KMS-11 (cell line): Measurements from ENCODE around the gene GARNL3.

ENCODE experiments used
- H2AFZ ChIP-seq: fragments of 200-600 bp; sonication (generic); 2 replicates; pipeline ENCODE4 v1.6.1; 2016; ENCODE audit warnings: antibody characterized with exemption, mixed run types, low read depth
- H3K27ac ChIP-seq: fragments of 200-600 bp; sonication (generic); 2 replicates; pipeline ENCODE4 v1.6.1; 2016; ENCODE audit warnings: mild to moderate bottlenecking, mixed run types
- H3K27me3 ChIP-seq: fragments of 200-600 bp; sonication (generic); 2 replicates; pipeline ENCODE4 v1.6.1; 2017; ENCODE audit warnings: mild to moderate bottlenecking, low read depth, mixed run types, moderate library complexity; ENCODE audit not compliant: insufficient read depth
- H3K36me3 ChIP-seq: fragments of 200-600 bp; sonication (generic); 2 replicates; pipeline ENCODE4 v1.6.1; 2017; ENCODE audit warnings: mild to moderate bottlenecking, mixed run types; ENCODE audit not compliant: insufficient read depth
- H3K4me1 ChIP-seq: fragments of 200-600 bp; sonication (generic); 2 replicates; pipeline ENCODE4 v1.6.1; 2016; ENCODE audit warnings: mild to moderate bottlenecking, low read depth, mixed run types; ENCODE audit not compliant: poor library complexity, severe bottlenecking
- H3K4me2 ChIP-seq: fragments of 200-600 bp; sonication (generic); 2 replicates; pipeline ENCODE4 v1.7.0; 2016; ENCODE audit warnings: mild to moderate bottlenecking, mixed run types
- H3K4me3 ChIP-seq: fragments of 200-600 bp; sonication (generic); IDR thresholded peaks from 2 replicates; pipeline ENCODE4 v1.6.1; 2017; ENCODE audit warnings: low read depth, low read length, mixed read lengths; ENCODE audit not compliant: insufficient read depth
- H3K79me2 ChIP-seq: fragments of 200-600 bp; sonication (generic); 2 replicates; pipeline ENCODE4 v1.6.1; 2016; ENCODE audit warnings: low read depth, mixed run types; ENCODE audit not compliant: insufficient read depth
- H3K9ac ChIP-seq: fragments of 200-600 bp; sonication (generic); 2 replicates; pipeline ENCODE4 v1.6.1; 2016; ENCODE audit warnings: mild to moderate bottlenecking, mixed run types
- H4K20me1 ChIP-seq: fragments of 200-600 bp; sonication (generic); 2 replicates; pipeline ENCODE4 v1.6.1; 2016; ENCODE audit warnings: mild to moderate bottlenecking, mixed run types; ENCODE audit not compliant: insufficient read depth
- CTCF ChIP-seq: fragments of 200-600 bp; sonication (generic); conservative IDR thresholded peaks from 2 replicates; pipeline ENCODE4 v1.6.1; 2017; ENCODE audit warnings: low read depth, mild to moderate bottlenecking, antibody characterized with exemption, low read length, moderate library complexity, mixed read lengths

GARNL3 gene

DNA sequence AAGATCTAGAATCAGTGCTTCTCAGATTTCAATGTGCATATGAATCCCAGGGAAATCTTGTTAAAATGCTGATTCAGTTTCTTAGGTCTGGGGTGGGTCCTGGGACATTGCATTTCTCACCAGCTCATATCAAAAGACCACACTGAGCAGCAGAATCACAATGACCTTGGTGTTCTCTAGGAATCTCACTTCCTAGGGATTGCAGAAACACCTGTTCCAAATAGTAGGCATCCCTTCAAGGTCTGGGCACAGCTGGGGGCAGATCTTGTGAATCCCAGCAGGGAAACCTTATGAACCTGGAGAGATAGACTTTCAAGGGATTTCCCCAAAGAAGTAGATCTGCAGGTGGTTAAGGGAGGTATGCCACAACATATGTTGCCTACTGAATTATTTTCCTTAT, 8.9 kb upstream of the GARNL3 start:
- Histone ChIP-seq H3K9ac (no peak overlapping the region), H3K4me1 (no peaks in the 10 kb centered on the region), H2AFZ (no peak overlapping the region), H3K27me3 (no peaks in the 10 kb centered on the region), H3K4me3 (no peak overlapping the region), H3K36me3 (no peaks in the 10 kb centered on the region), H3K27ac (no peak overlapping the region), H3K4me2 (no peak overlapping the region), H4K20me1 (no peaks in the 10 kb centered on the region), H3K79me2 (no peaks in the 10 kb centered on the region)
- no peak for TF ChIP-seq CTCF

DNA sequence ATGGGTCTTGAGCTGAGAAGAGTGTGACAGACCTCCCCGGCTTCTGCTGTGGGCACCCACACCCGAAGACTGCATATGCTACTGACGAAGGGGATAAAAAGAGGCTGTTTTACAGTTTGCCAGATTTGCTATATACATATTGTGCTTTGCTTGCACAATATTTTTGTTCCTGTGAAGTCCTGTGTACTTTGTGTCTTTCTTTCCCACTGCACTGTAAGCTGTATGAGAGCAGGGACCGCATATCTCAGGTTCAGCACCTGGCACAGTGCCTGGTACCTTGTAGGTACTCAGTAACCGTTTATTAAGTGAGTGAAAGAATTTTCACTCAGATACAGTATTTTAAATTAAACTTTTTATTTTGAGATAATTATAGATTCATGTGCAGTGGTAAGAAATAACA, 8.2 kb upstream of the GARNL3 start:
- Histone ChIP-seq H3K79me2 (no peaks in the 10 kb centered on the region), H3K27ac (no peak overlapping the region), H3K27me3 (no peaks in the 10 kb centered on the region), H2AFZ (no peak overlapping the region), H3K36me3 (no peaks in the 10 kb centered on the region), H4K20me1 (no peaks in the 10 kb centered on the region), H3K4me2 (no peak overlapping the region), H3K4me3 (no peak overlapping the region), H3K9ac (no peak overlapping the region), H3K4me1 (no peaks in the 10 kb centered on the region)
- TF ChIP-seq CTCF, result no peak

DNA sequence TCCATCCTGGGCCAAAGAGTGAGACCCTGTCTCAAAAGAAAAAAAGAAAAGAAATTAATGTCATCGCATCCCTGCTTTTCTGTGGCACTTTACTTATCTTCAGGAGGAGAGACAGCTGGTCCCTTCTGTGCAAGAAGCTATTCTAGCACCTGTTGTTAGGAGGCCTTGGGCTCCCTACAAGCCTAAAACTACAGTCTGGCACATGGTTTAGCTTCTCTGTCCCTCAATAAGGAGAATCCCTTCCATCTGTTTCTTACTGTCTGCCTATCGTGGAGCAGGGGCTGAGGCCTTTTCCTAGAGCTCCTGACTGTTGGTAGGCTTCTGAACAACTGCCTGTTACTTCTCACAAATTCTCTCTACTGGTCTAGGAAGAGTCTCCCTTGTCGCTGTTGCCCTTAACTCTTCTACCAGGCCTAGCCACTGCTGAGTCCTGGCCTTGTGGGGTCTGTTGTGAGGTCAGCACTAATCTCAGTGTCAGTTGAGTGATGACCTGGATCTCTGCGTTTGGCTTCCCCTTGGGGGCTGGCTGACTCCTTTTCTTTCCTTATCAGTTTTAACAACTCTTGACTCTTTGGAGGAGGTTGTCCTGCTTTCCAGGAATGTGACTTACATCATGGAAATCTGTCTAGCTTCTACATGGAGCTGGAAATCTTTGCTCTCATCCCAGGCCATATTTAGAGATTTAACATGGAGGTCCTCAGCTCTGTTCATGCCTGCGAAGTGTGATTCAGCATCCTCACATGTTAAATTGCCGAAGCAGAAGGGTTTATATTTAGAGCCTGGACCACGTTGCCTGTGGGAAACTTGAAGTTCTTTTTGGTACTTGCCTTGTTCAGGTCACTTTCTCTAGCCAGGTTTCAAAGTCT, 5.7 kb upstream of the GARNL3 start:
- Histone ChIP-seq H3K36me3 (no peaks in the 10 kb centered on the region), H3K27me3 (no peaks in the 10 kb centered on the region), H3K4me3 (no peak overlapping the region), H3K27ac (no peak overlapping the region), H2AFZ (no peak overlapping the region), H3K4me2 (no peak overlapping the region), H3K9ac (no peak overlapping the region), H3K79me2 (no peaks in the 10 kb centered on the region), H4K20me1 (no peaks in the 10 kb centered on the region), H3K4me1 (no peaks in the 10 kb centered on the region)
- TF ChIP-seq CTCF, result no peak

DNA sequence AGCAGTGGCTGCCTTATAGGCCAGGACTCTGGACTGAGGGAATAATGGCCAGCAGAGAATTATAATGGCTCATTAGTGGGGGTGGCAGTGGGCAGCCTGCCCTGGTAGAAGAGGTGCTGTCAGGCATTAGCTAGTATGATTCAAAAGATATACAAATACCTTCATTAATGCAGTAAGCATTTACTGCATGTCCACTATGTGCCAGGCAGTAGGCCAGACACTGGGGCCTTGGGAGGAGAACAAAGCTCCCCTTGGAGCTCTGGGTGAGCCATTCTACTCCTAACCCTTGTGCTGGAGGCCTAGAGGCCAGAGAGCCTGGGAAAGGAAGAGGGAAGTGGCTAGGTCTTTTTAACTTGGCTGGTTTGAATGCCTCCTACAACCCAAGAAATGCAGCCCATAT, 2.0 kb upstream of the GARNL3 start:
- Histone ChIP-seq H3K4me2 (no peak overlapping the region), H3K27ac (no peak overlapping the region), H3K27me3 (no peaks in the 10 kb centered on the region), H3K4me3 (no peak overlapping the region), H3K4me1 (no peaks in the 10 kb centered on the region), H3K79me2 (no peaks in the 10 kb centered on the region), H3K9ac (no peak overlapping the region), H4K20me1 (no peaks in the 10 kb centered on the region), H3K36me3 (no peaks in the 10 kb centered on the region), H2AFZ (no peak overlapping the region)
- TF ChIP-seq CTCF, result no peak
